Right lobe of liver (tissue), 6 donors: ENCODE measurements around the gene CDH4. TPM values are rescaled to one million over a fixed set of nuclear protein-coding genes. Genes with fewer than 3 reads are reported as not detected.

Experiments
- ATAC-seq, 4 donors: fragments of 200-7000 bp; cut with Tn5 transposase; one replicate each; pipeline ENCODE4 v1.9.1; 2020; ENCODE audit warnings: mild to moderate bottlenecking in 4 of 4, moderate library complexity in 4 of 4
- DNase-seq, 3 donors: peaks; one replicate each; pipeline ENCODE4 v3.0.0-alpha.2; 2020
- H3K27ac ChIP-seq, 3 donors: fragments of 200-600 bp; one replicate each; pipeline ENCODE4 v1.8.0; 2022
- H3K27me3 ChIP-seq, 2 donors: fragments of 200-600 bp; one replicate each; pipeline ENCODE4 v1.8.0; 2022
- H3K36me3 ChIP-seq, 4 donors: fragments of 200-600 bp; sonication (generic) in 1 of 4; one replicate each; pipeline versions ENCODE4 v1.5.1 to v1.8.0; 2017 to 2022; ENCODE audit warnings: control low read depth in 1 of 4
- H3K4me1 ChIP-seq, 4 donors: fragments of 200-600 bp; sonication (generic) in 1 of 4; one replicate each; pipeline versions ENCODE4 v1.5.1 to v1.8.0; 2017 to 2022; ENCODE audit warnings: control low read depth in 1 of 4
- H3K4me3 ChIP-seq, 3 donors: fragments of 200-600 bp; one replicate each; pipeline ENCODE4 v1.8.0; 2022
- H3K9me3 ChIP-seq, 4 donors: fragments of 200-600 bp; sonication (generic) in 1 of 4; one replicate each; pipeline versions ENCODE4 v1.5.1 to v1.8.0; 2017 to 2022; ENCODE audit warnings: control low read depth in 1 of 4
- POLR2A ChIP-seq: fragments of 450-650 bp; IDR thresholded peaks from one replicate; pipeline ENCODE4 v1.6.1; 2017; ENCODE audit warnings: antibody characterized with exemption, mild to moderate bottlenecking
- WGBS: methylation state at CpG from one replicate; pipeline ENCODE4 v1.1.6; 2018; ENCODE audit warnings: low coverage, low lambda C conversion rate; ENCODE audit not compliant: insufficient coverage; ENCODE audit errors: missing lambda C conversion rate; 5-methylcytosine and 5-hydroxymethylcytosine counted together
- intact Hi-C, 2 donors: fragments of 100-400 bp; cut with DNase I; formaldehyde crosslinking; loops; one replicate each; pipeline versions ENCODE4 v1.11.2 to v1.14.1; 2022
- total RNA-seq, 6 experiments: library from RNA; depleted of rRNA in 2 of 6; stranded (reverse); fragments of >200 nt in 2 of 6; fragmentation: NEBNext Ultra II Directional in 3 of 6; extraction: Animal tissue kit (Norgen Biotek cat#: 25700) in 3 of 6; gene quantifications; one replicate each; pipeline versions ENCODE4 v1.1.0 to v1.2.4, GENCODE V29; 2016 to 2023
- TF ChIP-seq, protein P1 (sequence below), 4 donors: fragments of 200-600 bp in 3 of 4; fragments of 450-650 bp in 1 of 4; IDR thresholded peaks; one replicate each; pipeline versions ENCODE4 v1.5.1 to v1.8.0; 2016 to 2022; ENCODE audit warnings: antibody characterized with exemption in 4 of 4, mild to moderate bottlenecking in 2 of 4
- donor health status: DM: no; HTN: yes; CAD: no.
- donor health status: DM: no; HTN: no; CAD: no.
- donor health status: DM: no; HTN: no; CAD: no.
- donor health status: DM: no; HTN: yes; CAD: no.
- donor health status: DM: no; HTN: yes; CAD: no.

Gene CDH4
- total RNA-seq, 6 experiments from 2014 or later = 0.02 to 0.14 (median 0.09) TPM; not detected in 3

DNA sequence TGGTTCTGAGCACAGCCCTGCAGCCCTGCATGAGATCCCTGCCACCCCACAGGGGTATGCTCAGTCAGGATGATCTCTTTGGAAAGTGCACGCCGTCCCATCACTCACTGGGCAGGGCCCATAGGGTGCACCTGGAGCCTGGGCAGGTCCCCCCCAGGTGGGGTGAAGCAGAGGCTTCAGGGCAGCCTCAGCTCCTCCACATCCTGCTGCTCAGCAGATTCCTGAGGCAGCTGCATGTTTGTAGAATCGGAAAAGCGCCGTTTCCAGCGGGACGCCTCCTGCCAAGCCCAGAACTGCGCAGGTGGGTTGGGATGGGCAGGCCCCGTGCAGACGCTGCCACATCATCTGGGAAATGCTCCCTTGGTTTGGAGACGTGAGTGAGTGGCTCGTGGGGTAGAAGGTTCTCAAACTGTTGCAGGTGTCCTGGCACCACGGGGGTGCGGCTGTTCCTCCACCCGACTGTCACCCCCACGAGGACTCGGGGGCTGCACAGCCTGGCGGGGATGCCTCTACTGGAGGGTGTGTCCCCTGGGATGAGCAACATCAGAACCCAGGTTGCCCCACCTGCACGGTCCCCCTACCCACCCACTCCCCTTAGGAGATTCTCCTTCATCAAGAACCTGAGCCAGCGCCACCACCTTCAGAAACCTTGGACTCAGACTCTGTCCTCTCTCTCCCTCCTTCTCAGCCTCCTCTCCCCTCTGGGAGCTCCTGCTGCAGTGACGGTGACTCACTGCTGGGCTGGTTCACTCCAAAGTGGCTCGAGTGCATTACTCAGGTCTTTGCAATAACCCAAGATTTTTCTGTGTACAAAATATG is 479.5 kb downstream of the CDH4 start:
- TF ChIP-seq POLR2A = no peak
- Histone ChIP-seq H3K4me3 (no peak overlapping the region), H3K27ac (no peak overlapping the region), H3K36me3 (no peaks in the 10 kb centered on the region), H3K9me3 (no peaks in the 10 kb centered on the region), H3K27me3 (no peaks in the 10 kb centered on the region), H3K4me1 (no peaks in the 10 kb centered on the region)
- intact Hi-C loops = no loop called here
- DNase-seq (peak in 1 of 3 donors; percentile 39), ATAC-seq (no peak)
- WGBS = 72% methylated on average over 9 of the region's 22 CpGs

DNA sequence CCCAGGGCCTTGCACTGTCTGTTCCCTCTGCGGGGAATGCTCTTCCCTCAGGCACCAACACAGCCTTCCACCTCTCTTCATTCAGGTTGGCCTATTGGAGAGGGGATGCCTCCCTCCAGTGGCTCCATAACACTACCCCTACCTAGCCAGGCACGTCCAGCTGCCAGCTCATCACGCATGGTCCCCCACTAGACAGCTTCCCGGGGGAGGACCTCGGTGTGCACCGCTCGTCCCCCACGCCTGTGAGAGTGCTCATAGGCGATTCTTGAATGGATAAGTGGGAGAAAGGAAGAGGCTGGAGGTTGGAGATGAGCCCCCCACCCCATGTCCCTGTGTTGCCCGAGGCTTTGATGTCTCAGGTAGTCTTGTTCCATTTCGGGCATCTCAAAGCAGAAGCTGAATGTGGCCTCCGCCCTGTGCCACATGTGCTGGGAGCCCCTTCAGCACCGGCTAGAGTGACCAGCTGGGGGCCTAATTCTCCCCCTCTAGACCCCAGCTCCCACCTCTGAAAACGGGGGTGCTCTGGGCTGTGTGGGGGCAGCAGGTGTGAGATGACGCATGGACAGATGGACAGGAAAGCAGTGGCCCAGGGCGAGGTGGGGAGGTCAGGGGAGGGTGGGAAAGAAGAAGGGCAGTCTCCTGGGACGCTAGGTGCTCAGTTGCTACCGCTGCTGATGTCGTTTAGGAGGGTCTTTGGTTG is 480.6 kb downstream of the CDH4 start:
- H3K4me3 ChIP-seq = no peak overlapping the region
- H3K4me1 ChIP-seq = no peaks in the 10 kb centered on the region
- ATAC-seq (no peak), DNase-seq (peak in 1 of 3 donors; percentile 27)
- H3K27me3 ChIP-seq = no peaks in the 10 kb centered on the region
- no peaks in the 10 kb centered on the region for H3K9me3 ChIP-seq
- no peak overlapping the region for H3K27ac ChIP-seq
- 47% methylated on average over 9 of the region's 19 CpGs for WGBS
- H3K36me3 ChIP-seq = no peaks in the 10 kb centered on the region
- TF ChIP-seq POLR2A = no peak
- TF ChIP-seq, protein P1, sequence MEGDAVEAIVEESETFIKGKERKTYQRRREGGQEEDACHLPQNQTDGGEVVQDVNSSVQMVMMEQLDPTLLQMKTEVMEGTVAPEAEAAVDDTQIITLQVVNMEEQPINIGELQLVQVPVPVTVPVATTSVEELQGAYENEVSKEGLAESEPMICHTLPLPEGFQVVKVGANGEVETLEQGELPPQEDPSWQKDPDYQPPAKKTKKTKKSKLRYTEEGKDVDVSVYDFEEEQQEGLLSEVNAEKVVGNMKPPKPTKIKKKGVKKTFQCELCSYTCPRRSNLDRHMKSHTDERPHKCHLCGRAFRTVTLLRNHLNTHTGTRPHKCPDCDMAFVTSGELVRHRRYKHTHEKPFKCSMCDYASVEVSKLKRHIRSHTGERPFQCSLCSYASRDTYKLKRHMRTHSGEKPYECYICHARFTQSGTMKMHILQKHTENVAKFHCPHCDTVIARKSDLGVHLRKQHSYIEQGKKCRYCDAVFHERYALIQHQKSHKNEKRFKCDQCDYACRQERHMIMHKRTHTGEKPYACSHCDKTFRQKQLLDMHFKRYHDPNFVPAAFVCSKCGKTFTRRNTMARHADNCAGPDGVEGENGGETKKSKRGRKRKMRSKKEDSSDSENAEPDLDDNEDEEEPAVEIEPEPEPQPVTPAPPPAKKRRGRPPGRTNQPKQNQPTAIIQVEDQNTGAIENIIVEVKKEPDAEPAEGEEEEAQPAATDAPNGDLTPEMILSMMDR (IDR thresholded peaks at IDR 0.05) = no peak
- intact Hi-C loops = no loop called here

DNA sequence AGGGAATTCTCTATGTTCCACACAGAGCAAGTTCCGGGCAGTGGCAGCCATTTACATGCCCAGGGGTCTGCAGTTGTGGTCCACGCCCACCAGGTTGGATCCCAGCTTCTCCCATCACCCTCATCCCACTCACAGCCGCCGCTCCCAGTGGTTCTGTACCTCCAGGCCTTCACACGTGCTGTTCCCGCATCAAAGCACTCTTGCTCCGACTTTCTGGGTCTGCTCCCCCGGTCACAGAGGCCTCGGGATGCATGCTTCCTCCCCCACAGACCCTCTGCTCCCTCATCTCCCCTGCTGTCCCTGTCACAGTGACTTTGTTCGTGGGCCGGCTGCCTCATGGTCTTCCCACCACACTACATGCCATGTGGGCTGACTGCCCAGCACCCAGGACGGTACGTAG is 481.2 kb downstream of the CDH4 start:
- TF ChIP-seq POLR2A = no peak
- TF ChIP-seq, protein P1 (IDR thresholded peaks at IDR 0.05) = no peak
- peak in 1 of 3 donors; percentile 31 for DNase-seq
- Histone ChIP-seq H3K4me1 (no peaks in the 10 kb centered on the region), H3K4me3 (no peak overlapping the region), H3K27me3 (no peaks in the 10 kb centered on the region), H3K9me3 (no peaks in the 10 kb centered on the region), H3K27ac (no peak overlapping the region), H3K36me3 (no peaks in the 10 kb centered on the region)
- ATAC-seq = no peak
- intact Hi-C loops = no loop called here
- WGBS = 68% methylated on average over 11 of the region's 13 CpGs

DNA sequence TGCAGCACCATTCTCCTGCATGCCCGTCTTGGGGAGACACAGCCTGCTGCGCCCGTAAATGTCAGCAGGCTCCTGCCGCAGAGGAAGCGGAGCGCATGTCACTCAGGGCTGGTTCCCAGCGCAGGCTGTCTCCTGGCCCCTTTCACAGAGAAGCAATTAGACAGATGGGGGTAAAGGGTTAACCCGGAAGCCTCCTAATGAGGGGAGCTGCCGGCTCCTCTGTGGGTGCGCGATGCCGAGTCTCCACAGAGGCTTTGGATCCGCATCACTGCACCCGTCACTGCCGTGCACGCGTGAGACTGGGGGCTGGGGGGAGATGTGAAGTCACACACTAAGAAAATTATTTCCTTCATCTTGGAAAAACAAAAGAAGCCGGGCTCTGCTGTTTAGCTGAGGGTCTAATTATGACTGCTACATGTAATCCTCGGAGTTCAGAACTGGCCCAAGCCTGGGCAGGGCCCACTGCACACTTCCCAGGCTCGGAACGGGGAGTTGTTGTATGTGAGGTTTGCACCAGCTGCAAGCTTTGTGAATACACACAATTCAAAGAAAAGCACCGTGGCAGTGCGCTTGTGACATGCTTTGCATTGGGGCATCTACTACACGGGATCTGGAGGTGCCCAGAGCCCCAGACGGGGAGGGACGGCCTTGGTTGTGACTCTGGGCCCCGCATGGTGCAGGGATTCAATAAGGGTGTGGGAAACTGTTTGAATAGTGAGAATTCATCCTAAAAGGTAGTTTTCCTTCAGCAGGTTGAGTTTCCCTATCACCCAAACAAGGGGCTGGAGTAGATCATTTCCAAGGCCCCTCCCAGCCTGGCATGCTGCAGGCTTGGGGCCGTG is 482.1 kb downstream of the CDH4 start:
- no peaks in the 10 kb centered on the region for H3K4me1 ChIP-seq
- intact Hi-C loops = no loop called here
- H3K36me3 ChIP-seq = no peaks in the 10 kb centered on the region
- ATAC-seq (no peak), DNase-seq (peak in 1 of 3 donors; percentile 28)
- no peaks in the 10 kb centered on the region for H3K27me3 ChIP-seq
- TF ChIP-seq POLR2A = no peak
- TF ChIP-seq, protein P1 (IDR thresholded peaks at IDR 0.05) = no peak
- WGBS = 52% methylated on average over 18 of the region's 28 CpGs
- H3K27ac ChIP-seq = no peak overlapping the region
- no peaks in the 10 kb centered on the region for H3K9me3 ChIP-seq
- H3K4me3 ChIP-seq = no peak overlapping the region
